OCI-LY7 (cell line): ENCODE measurements around the gene FUT7. TPM values are rescaled to one million over a fixed set of nuclear protein-coding genes. Genes with fewer than 3 reads are reported as not detected.

ENCODE experiments used
- BruUV-seq: library from RNA; stranded (reverse); fragments of 400-500 nt; replicated peaks from 2 replicates; lab custom pipeline; 2021; lab: Mats Ljungman, UMichigan
- CTCF ChIA-PET: fragments of 300-600 bp; sonication (Branson Sonifier 250); formaldehyde crosslinking; loops from one replicate; lab custom pipeline; 2022; ENCODE audit warnings: antibody characterized with exemption; ENCODE audit not compliant: unreplicated experiment; lab: Charles Lee
- POLR2A ChIA-PET: fragments of 300-600 bp; sonication (Branson Sonifier 250); formaldehyde crosslinking; loops from one replicate; lab custom pipeline; 2022; ENCODE audit warnings: antibody characterized with exemption; lab: Charles Lee
- DNase-seq: peaks from one replicate; pipeline ENCODE4 v3.0.0-alpha.2; 2015; ENCODE audit warnings: low spot score
- H2AFZ ChIP-seq: fragments of 200-600 bp; sonication (generic), shearing (Covaris generic); 2 replicates; pipeline ENCODE4 v1.6.1; 2014; ENCODE audit warnings: mild to moderate bottlenecking, antibody characterized with exemption, low read length, moderate library complexity
- H3K27ac ChIP-seq: fragments of 200-600 bp; sonication (generic); 2 replicates; pipeline ENCODE4 v1.5.1; 2014; ENCODE audit warnings: mixed run types, low read depth, mild to moderate bottlenecking, moderate library complexity, low read length, inconsistent platforms; ENCODE audit not compliant: poor library complexity, severe bottlenecking
- H3K36me3 ChIP-seq: fragments of 200-600 bp; sonication (generic); 2 replicates; pipeline ENCODE4 v1.6.1; 2014; ENCODE audit warnings: mild to moderate bottlenecking, antibody characterized with exemption, low read length, moderate library complexity, mixed read lengths; ENCODE audit not compliant: insufficient read depth
- H3K4me1 ChIP-seq: fragments of 200-600 bp; sonication (generic); 2 replicates; pipeline ENCODE4 v1.5.1; 2014; ENCODE audit warnings: mild to moderate bottlenecking, low read length; ENCODE audit not compliant: insufficient read depth, poor library complexity, severe bottlenecking
- H3K4me2 ChIP-seq: fragments of 200-600 bp; sonication (generic); 2 replicates; pipeline ENCODE4 v1.6.1; 2014; ENCODE audit warnings: mild to moderate bottlenecking, low read length
- H3K4me3 ChIP-seq: fragments of 200-600 bp; sonication (generic); 2 replicates; pipeline ENCODE4 v1.5.1; 2014; ENCODE audit warnings: mild to moderate bottlenecking, low read depth, low read length; ENCODE audit not compliant: poor library complexity, severe bottlenecking
- H3K79me2 ChIP-seq: fragments of 200-600 bp; sonication (generic); 2 replicates; pipeline ENCODE4 v1.6.1; 2016; ENCODE audit warnings: low read depth, mild to moderate bottlenecking, low read length, moderate library complexity, mixed read lengths; ENCODE audit not compliant: insufficient read depth
- H3K9me2 ChIP-seq: fragments of 200-600 bp; sonication (generic); 2 replicates; pipeline ENCODE4 v1.6.1; 2016; ENCODE audit warnings: mild to moderate bottlenecking, low read length, mixed read lengths; ENCODE audit not compliant: insufficient read depth
- H3K9me3 ChIP-seq: fragments of 200-600 bp; sonication (generic); 2 replicates; pipeline ENCODE4 v1.6.1; 2014; ENCODE audit warnings: mild to moderate bottlenecking, mixed run types, low read length, mixed read lengths
- H4K20me1 ChIP-seq: fragments of 200-600 bp; sonication (generic); 2 replicates; pipeline ENCODE4 v1.6.1; 2014; ENCODE audit warnings: mild to moderate bottlenecking, antibody characterized with exemption, low read length, moderate library complexity, mixed read lengths; ENCODE audit not compliant: insufficient read depth
- CTCF ChIP-seq: fragments of 200-600 bp; sonication (generic); conservative IDR thresholded peaks from 2 replicates; pipeline ENCODE4 v1.5.1; 2014; ENCODE audit warnings: mild to moderate bottlenecking, antibody characterized with exemption, low read length, moderate library complexity, mixed read lengths
- EZH2phosphoT487 ChIP-seq: fragments of 200-600 bp; sonication (generic); IDR thresholded peaks from 2 replicates; pipeline ENCODE4 v1.6.1; 2018; ENCODE audit warnings: low read depth, borderline replicate concordance, mild to moderate bottlenecking, mixed run types, antibody characterized with exemption, low read length, moderate library complexity, mixed read lengths
- intact Hi-C: fragments of 100-400 bp; cut with micrococcal nuclease; formaldehyde crosslinking; loops from one replicate; pipeline ENCODE4 v1.10.0; 2022; ENCODE audit not compliant: unreplicated experiment
- total RNA-seq, 2 experiments: library from RNA; depleted of rRNA in 1 of 2; stranded (reverse); fragments of >200 nt in 1 of 2; shearing (Covaris generic) in 1 of 2; gene quantifications; 2 replicates each; pipeline ENCODE4 v1.2.3, GENCODE V29; 2014 to 2022

The FUT7 gene
- total RNA-seq, 2 experiments from 2014 or later: 0.21 TPM; not detected in 1

GRCh38 chr9:137073992-137074399 is 42.1 kb upstream of the FUT7 start:
- peaks cover 7% of the 10 kb centered on the region; the same call in 1 of the 2 replicates for H3K79me2 ChIP-seq
- DNase-seq: no peak
- H3K4me3 ChIP-seq: no peak overlapping the region
- no peak overlapping the region for H3K27ac ChIP-seq
- no peaks in the 10 kb centered on the region for H3K9me3 ChIP-seq
- H3K4me1 ChIP-seq: peaks cover 29% of the 10 kb centered on the region
- no peak overlapping the region for H3K4me2 ChIP-seq
- ChIA-PET POLR2A (interaction anchor here (1.0 kb wide), 1 partner anchor 13 kb away, joined by 3 read pairs; the partner anchor contains the start of gene MAN1B1), CTCF (no interaction called here)
- no peaks in the 10 kb centered on the region for H3K36me3 ChIP-seq
- no TSS peak for BruUV-seq
- no peak overlapping the region for H2AFZ ChIP-seq
- no peaks in the 10 kb centered on the region for H4K20me1 ChIP-seq
- no peaks in the 10 kb centered on the region for H3K9me2 ChIP-seq
- intact Hi-C loops: no loop called here
- TF ChIP-seq CTCF: no peak
- TF ChIP-seq EZH2phosphoT487: no peak

- H3K4me2 ChIP-seq: peak overlapping the region; percentile 86
- no TSS peak for BruUV-seq
- H3K36me3 ChIP-seq: no peaks in the 10 kb centered on the region
- peaks cover 14% of the 10 kb centered on the region; the same call in 1 of the 2 replicates for H3K79me2 ChIP-seq
- TF ChIP-seq CTCF (no peak), EZH2phosphoT487 (no peak)
- H3K4me1 ChIP-seq: peaks cover 29% of the 10 kb centered on the region
- DNase-seq: no peak
- H3K27ac ChIP-seq: peak overlapping the region; percentile 57
- H3K4me3 ChIP-seq: peak overlapping the region; percentile 75
- ChIA-PET POLR2A (interaction anchor here (0.5 to 3.1 kb wide), 8 partner anchors 11 to 152 kb away, joined by 3 to 13 read pairs (median 4); partner anchors contain the start of gene MAN1B1), CTCF (interaction anchor here (0.7 kb wide), 1 partner anchor 42 kb away, joined by 3 read pairs; no protein-coding TSS in a partner anchor)
- no peaks in the 10 kb centered on the region for H3K9me2 ChIP-seq
- no peaks in the 10 kb centered on the region for H4K20me1 ChIP-seq
- intact Hi-C loops: no loop called here
- no peak overlapping the region; the same call in 1 of the 2 replicates for H2AFZ ChIP-seq
- H3K9me3 ChIP-seq: no peaks in the 10 kb centered on the region
These were observed 39.4 kb upstream of the FUT7 start for GRCh38 chr9:137071282-137071681.

GRCh38 chr9:137070906-137071275 is 39.0 kb upstream of the FUT7 start:
- Histone ChIP-seq H3K9me3 (no peaks in the 10 kb centered on the region), H3K4me2 (peak overlapping the region; percentile 86), H3K79me2 (peaks cover 14% of the 10 kb centered on the region; the same call in 1 of the 2 replicates), H3K27ac (peak overlapping the region; percentile 57), H3K36me3 (no peaks in the 10 kb centered on the region), H4K20me1 (no peaks in the 10 kb centered on the region), H2AFZ (peak overlapping the region; percentile 63; the same call in 1 of the 2 replicates), H3K9me2 (no peaks in the 10 kb centered on the region), H3K4me1 (peaks cover 29% of the 10 kb centered on the region), H3K4me3 (peak overlapping the region; percentile 75)
- TF ChIP-seq CTCF: no peak
- no peak for TF ChIP-seq EZH2phosphoT487
- ChIA-PET CTCF (no interaction called here), POLR2A (interaction anchor here (0.5 to 3.1 kb wide), 11 partner anchors 11 to 153 kb away, joined by 3 to 13 read pairs (median 4); partner anchors contain the start of gene MAN1B1)
- DNase-seq: peak; percentile 42
- BruUV-seq: TSS peak; percentile 29
- intact Hi-C loops: loop anchor here (1.0 kb wide), 1 partner anchor 15 kb away; the partner anchor contains the start of gene MAN1B1
